Glomerular endothelial cell (primary cell): ENCODE results near the gene SESTD1. TPM values are rescaled to one million over a fixed set of nuclear protein-coding genes. Genes with fewer than 3 reads are reported as not detected.

ENCODE experiments used
- DNase-seq: peaks from one replicate; pipeline ENCODE4 v3.0.0-alpha.2; 2011; ENCODE audit warnings: low read depth, low spot score; ENCODE audit errors: extremely low read depth
- total RNA-seq: library from RNA; depleted of rRNA; stranded (reverse); fragments of >200 nt; gene quantifications from 2 replicates; pipeline ENCODE4 v1.2.3, GENCODE V29; 2015

SESTD1 gene
- total RNA-seq, 1 donor from 2014 or later: 22.1 TPM

- no peak for DNase-seq
These were observed 70.8 kb downstream of the SESTD1 start for GRCh38 chr2:179193759-179194394.

- DNase-seq: no peak
These were observed 73.5 kb downstream of the SESTD1 start for GRCh38 chr2:179191110-179191509.

GRCh38 chr2:179186126-179186525 is 78.5 kb downstream of the SESTD1 start:
- no peak for DNase-seq

GRCh38 chr2:179184610-179185009 is 80.0 kb downstream of the SESTD1 start:
- DNase-seq: no peak

- DNase-seq: no peak
These were observed 83.6 kb downstream of the SESTD1 start for GRCh38 chr2:179181002-179181401.

- DNase-seq: no peak
These were observed 84.4 kb downstream of the SESTD1 start for GRCh38 chr2:179180242-179180641.

GRCh38 chr2:179179719-179180118 is 84.9 kb downstream of the SESTD1 start:
- no peak for DNase-seq

- DNase-seq: no peak
These were observed 86.9 kb downstream of the SESTD1 start for GRCh38 chr2:179177694-179178093.

- DNase-seq: no peak
These were observed 90.4 kb downstream of the SESTD1 start for GRCh38 chr2:179174240-179174639.

- no peak for DNase-seq
These were observed 91.7 kb downstream of the SESTD1 start for GRCh38 chr2:179172894-179173293.

- DNase-seq: no peak
These were observed 93.3 kb downstream of the SESTD1 start for GRCh38 chr2:179171371-179171770.

GRCh38 chr2:179170901-179171300 is 93.7 kb downstream of the SESTD1 start:
- no peak for DNase-seq

GRCh38 chr2:179165356-179166000 is 99.2 kb downstream of the SESTD1 start:
- no peak for DNase-seq

- no peak for DNase-seq
These were observed 123.4 kb downstream of the SESTD1 start for GRCh38 chr2:179141206-179141605.

- DNase-seq: no peak
These were observed 124.1 kb downstream of the SESTD1 start for GRCh38 chr2:179140571-179140970.

GRCh38 chr2:179139506-179139905 is 125.1 kb downstream of the SESTD1 start:
- DNase-seq: no peak

- DNase-seq: no peak
These were observed 127.4 kb downstream of the SESTD1 start for GRCh38 chr2:179137200-179137759.

GRCh38 chr2:179133016-179133415 is 131.6 kb downstream of the SESTD1 start:
- DNase-seq: no peak

GRCh38 chr2:179132076-179132475 is 132.6 kb downstream of the SESTD1 start:
- DNase-seq: no peak

- DNase-seq: no peak
These were observed 134.1 kb downstream of the SESTD1 start for GRCh38 chr2:179130560-179130959.

GRCh38 chr2:179129574-179130238 is 134.9 kb downstream of the SESTD1 start:
- DNase-seq: no peak

GRCh38 chr2:179125404-179125803 is 139.2 kb downstream of the SESTD1 start:
- DNase-seq: no peak
